ENCODE data around the gene ADAMTSL3. TPM values are rescaled to one million over a fixed set of nuclear protein-coding genes. Genes with fewer than 3 reads are reported as not detected.

Gene ADAMTSL3
- total and polyA plus RNA-seq, 7 experiments from 2014 or later = not detected

- no peak overlapping the region for H3K27ac ChIP-seq (ENCODE audit: low read depth, low read length)
- ChIA-PET CTCF (no interaction called here), POLR2A (no interaction called here)
- no peak overlapping the region for H3K4me3 ChIP-seq (ENCODE audit: low read length)
- H3K36me3 ChIP-seq (ENCODE audit: control insufficient read depth in 2 of 3, insufficient read depth in 3 of 3, low read length in 3 of 3) = no peaks in the 10 kb centered on the region
- no peak for DNase-seq
- H3K9me3 Mint-ChIP-seq = peaks cover 0 to 3% (median 0%) of the 10 kb centered on the region in 11 donors
- no peak overlapping the region for H3K27ac Mint-ChIP-seq
- H3K4me1 ChIP-seq (ENCODE audit: control insufficient read depth in 2 of 2, insufficient read depth in 2 of 2, low read length in 2 of 2) = no peaks in the 10 kb centered on the region
- H3K4me3 Mint-ChIP-seq = no peak overlapping the region
- ATAC-seq = no peak
- H3K36me3 Mint-ChIP-seq = no peaks in the 10 kb centered on the region
- H3K27me3 Mint-ChIP-seq = peaks cover 3 to 16% (median 5%) of the 10 kb centered on the region in 5 donors
- no peaks in the 10 kb centered on the region for H3K27me3 ChIP-seq (ENCODE audit: control insufficient read depth in 2 of 2, insufficient read depth in 2 of 2, low read length in 2 of 2)
- H3K4me1 Mint-ChIP-seq = no peaks in the 10 kb centered on the region
- intact Hi-C loops (cut with micrococcal nuclease) = no loop called here
- H3K9me3 ChIP-seq (ENCODE audit: control insufficient read depth in 2 of 3, low read length in 3 of 3) = no peaks in the 10 kb centered on the region
Measured at GRCh38 chr15:83838763-83839162, 184.8 kb downstream of the ADAMTSL3 start.

DNA sequence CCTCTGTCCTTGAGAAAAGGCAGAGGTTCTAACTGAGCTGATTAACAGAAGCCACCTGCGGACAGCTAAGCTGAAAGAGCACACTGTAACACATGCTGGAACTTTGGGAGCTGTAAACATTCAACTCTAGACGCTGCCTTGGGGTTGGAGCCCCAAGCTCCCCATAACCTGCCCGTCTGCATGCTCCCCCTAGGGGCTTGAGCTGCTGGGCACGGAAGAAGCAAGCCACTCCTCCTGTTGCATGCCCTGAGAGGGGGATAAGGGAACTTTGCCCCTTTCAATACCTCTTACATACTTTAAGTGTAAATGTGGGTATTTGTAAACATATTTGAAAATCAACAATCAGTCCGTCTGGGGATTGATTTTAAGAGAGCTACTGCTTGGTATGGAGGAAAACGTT, 188.4 kb downstream of the ADAMTSL3 start:
- H3K4me3 Mint-ChIP-seq = no peak overlapping the region
- ATAC-seq (no peak), DNase-seq (no peak)
- H3K36me3 ChIP-seq (ENCODE audit: control insufficient read depth in 2 of 3, insufficient read depth in 3 of 3, low read length in 3 of 3) = no peaks in the 10 kb centered on the region
- intact Hi-C loops (cut with micrococcal nuclease) = no loop called here
- no peaks in the 10 kb centered on the region for H3K4me1 Mint-ChIP-seq
- H3K4me1 ChIP-seq (ENCODE audit: control insufficient read depth in 2 of 2, insufficient read depth in 2 of 2, low read length in 2 of 2) = no peaks in the 10 kb centered on the region
- no peaks in the 10 kb centered on the region for H3K27me3 ChIP-seq (ENCODE audit: control insufficient read depth in 2 of 2, insufficient read depth in 2 of 2, low read length in 2 of 2)
- no peaks in the 10 kb centered on the region for H3K36me3 Mint-ChIP-seq
- H3K9me3 ChIP-seq (ENCODE audit: control insufficient read depth in 2 of 3, low read length in 3 of 3) = no peaks in the 10 kb centered on the region
- H3K27ac Mint-ChIP-seq = no peak overlapping the region
- no peak overlapping the region for H3K27ac ChIP-seq (ENCODE audit: low read depth, low read length)
- H3K27me3 Mint-ChIP-seq = peaks cover 4 to 25% (median 12%) of the 10 kb centered on the region in 5 donors
- peaks cover 0 to 4% (median 0%) of the 10 kb centered on the region in 11 donors for H3K9me3 Mint-ChIP-seq
- H3K4me3 ChIP-seq (ENCODE audit: low read length) = no peak overlapping the region
- ChIA-PET CTCF (no interaction called here), POLR2A (no interaction called here)

DNA sequence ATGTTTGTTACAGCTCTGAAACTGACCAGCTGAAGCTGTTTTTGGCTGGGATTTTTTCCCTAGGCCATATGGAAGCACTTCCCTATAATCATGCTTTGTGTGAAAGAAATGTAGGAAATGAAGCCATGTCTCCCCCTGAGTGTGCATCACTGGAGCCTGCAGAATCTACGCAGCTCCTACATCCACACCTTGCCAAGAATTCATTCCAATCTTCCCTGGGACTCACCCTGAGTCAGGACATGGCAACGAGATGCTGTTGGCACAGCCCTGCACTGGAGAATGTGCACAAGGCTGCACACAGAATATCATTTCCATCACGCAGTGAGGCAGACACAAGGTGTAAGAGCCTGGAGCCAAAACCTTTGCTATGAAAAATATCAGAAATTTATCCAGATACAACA, 189.5 kb downstream of the ADAMTSL3 start:
- ChIA-PET CTCF (no interaction called here), POLR2A (no interaction called here)
- no peak overlapping the region for H3K4me3 ChIP-seq (ENCODE audit: low read length)
- no peaks in the 10 kb centered on the region for H3K36me3 Mint-ChIP-seq
- H3K27me3 Mint-ChIP-seq = peaks cover 4 to 25% (median 12%) of the 10 kb centered on the region in 5 donors
- no peaks in the 10 kb centered on the region for H3K27me3 ChIP-seq (ENCODE audit: control insufficient read depth in 2 of 2, insufficient read depth in 2 of 2, low read length in 2 of 2)
- no peak overlapping the region for H3K4me3 Mint-ChIP-seq
- no peaks in the 10 kb centered on the region for H3K9me3 ChIP-seq (ENCODE audit: control insufficient read depth in 2 of 3, low read length in 3 of 3)
- intact Hi-C loops (cut with micrococcal nuclease) = no loop called here
- DNase-seq = no peak
- no peak for ATAC-seq
- no peaks in the 10 kb centered on the region for H3K36me3 ChIP-seq (ENCODE audit: control insufficient read depth in 2 of 3, insufficient read depth in 3 of 3, low read length in 3 of 3)
- H3K9me3 Mint-ChIP-seq = peaks cover 0 to 4% (median 0%) of the 10 kb centered on the region in 11 donors
- no peak overlapping the region for H3K27ac ChIP-seq (ENCODE audit: low read depth, low read length)
- H3K4me1 ChIP-seq (ENCODE audit: control insufficient read depth in 2 of 2, insufficient read depth in 2 of 2, low read length in 2 of 2) = no peaks in the 10 kb centered on the region
- H3K4me1 Mint-ChIP-seq = no peaks in the 10 kb centered on the region
- H3K27ac Mint-ChIP-seq = no peak overlapping the region

DNA sequence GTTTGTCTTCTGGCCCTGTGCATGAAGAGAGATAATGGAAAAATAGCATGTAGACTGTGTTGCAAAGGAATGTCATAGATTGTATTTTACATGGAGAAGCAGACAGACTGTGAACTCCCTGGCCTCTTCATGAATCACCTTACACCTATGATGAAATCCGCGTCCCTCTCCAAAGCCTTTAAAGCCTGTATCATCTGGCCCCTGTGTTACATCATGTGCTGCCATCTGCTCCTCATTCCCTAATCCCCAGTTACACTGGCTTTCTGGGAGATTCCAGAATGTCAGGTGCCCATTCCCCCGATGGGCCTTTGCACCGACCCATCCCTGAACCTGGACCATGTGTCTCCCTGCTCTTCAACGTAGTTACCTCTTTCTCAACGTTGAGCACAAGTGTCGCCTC, 190.8 kb downstream of the ADAMTSL3 start:
- CTCF ChIA-PET = no interaction called here
- H3K9me3 ChIP-seq (ENCODE audit: control insufficient read depth in 2 of 3, low read length in 3 of 3) = no peaks in the 10 kb centered on the region
- Mint-ChIP-seq H3K27ac (no peak overlapping the region), H3K27me3 (peaks cover 0 to 20% (median 12%) of the 10 kb centered on the region in 5 donors), H3K9me3 (peaks cover 0 to 4% (median 0%) of the 10 kb centered on the region in 11 donors), H3K4me1 (no peaks in the 10 kb centered on the region), H3K4me3 (no peak overlapping the region), H3K36me3 (no peaks in the 10 kb centered on the region)
- H3K4me3 ChIP-seq (ENCODE audit: low read length) = no peak overlapping the region
- DNase-seq = no peak
- H3K36me3 ChIP-seq (ENCODE audit: control insufficient read depth in 2 of 3, insufficient read depth in 3 of 3, low read length in 3 of 3) = no peaks in the 10 kb centered on the region
- POLR2A ChIA-PET = no interaction called here
- no peaks in the 10 kb centered on the region for H3K4me1 ChIP-seq (ENCODE audit: control insufficient read depth in 2 of 2, insufficient read depth in 2 of 2, low read length in 2 of 2)
- no peak for ATAC-seq
- intact Hi-C loops (cut with micrococcal nuclease) = no loop called here
- no peaks in the 10 kb centered on the region for H3K27me3 ChIP-seq (ENCODE audit: control insufficient read depth in 2 of 2, insufficient read depth in 2 of 2, low read length in 2 of 2)
- H3K27ac ChIP-seq (ENCODE audit: low read depth, low read length) = no peak overlapping the region

- H3K27me3 ChIP-seq (ENCODE audit: control insufficient read depth in 2 of 2, insufficient read depth in 2 of 2, low read length in 2 of 2) = no peaks in the 10 kb centered on the region
- no peak overlapping the region for H3K27ac ChIP-seq (ENCODE audit: low read depth, low read length)
- Mint-ChIP-seq H3K27me3 (peaks cover 0 to 20% (median 12%) of the 10 kb centered on the region in 5 donors), H3K36me3 (no peaks in the 10 kb centered on the region), H3K27ac (no peak overlapping the region), H3K4me1 (peaks cover 0 to 2% (median 0%) of the 10 kb centered on the region in 7 donors), H3K9me3 (peaks cover 0 to 4% (median 0%) of the 10 kb centered on the region in 11 donors), H3K4me3 (no peak overlapping the region)
- DNase-seq (no peak), ATAC-seq (no peak)
- ChIA-PET CTCF (no interaction called here), POLR2A (no interaction called here)
- no peaks in the 10 kb centered on the region for H3K36me3 ChIP-seq (ENCODE audit: control insufficient read depth in 2 of 3, insufficient read depth in 3 of 3, low read length in 3 of 3)
- no peak overlapping the region for H3K4me3 ChIP-seq (ENCODE audit: low read length)
- H3K4me1 ChIP-seq (ENCODE audit: control insufficient read depth in 2 of 2, insufficient read depth in 2 of 2, low read length in 2 of 2) = no peaks in the 10 kb centered on the region
- intact Hi-C loops (cut with micrococcal nuclease) = no loop called here
- no peaks in the 10 kb centered on the region for H3K9me3 ChIP-seq (ENCODE audit: control insufficient read depth in 2 of 3, low read length in 3 of 3)
Measured at GRCh38 chr15:83845230-83845629, 191.3 kb downstream of the ADAMTSL3 start.

DNA sequence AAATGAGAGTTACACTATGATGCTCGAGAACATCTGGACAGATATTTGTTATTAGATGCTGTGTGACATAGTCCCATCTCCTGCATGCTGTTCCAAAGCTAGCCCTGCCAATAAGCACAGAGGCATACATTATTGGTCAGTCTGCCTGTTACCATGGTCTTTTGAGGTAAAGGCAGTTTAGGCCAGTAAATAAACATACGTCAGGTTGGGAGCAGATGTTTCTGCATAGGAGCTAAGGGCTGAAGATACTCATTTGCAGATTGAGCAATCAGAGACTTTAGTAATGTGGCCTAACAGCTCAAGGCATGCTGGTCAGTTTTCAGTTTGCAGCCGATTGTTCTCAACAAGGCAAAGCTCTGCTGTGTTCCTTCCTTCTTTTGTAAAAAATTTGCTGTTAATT, 192.9 kb downstream of the ADAMTSL3 start:
- no peak overlapping the region for H3K27ac Mint-ChIP-seq
- intact Hi-C loops (cut with micrococcal nuclease) = no loop called here
- DNase-seq = no peak
- Histone ChIP-seq H3K27me3 (ENCODE audit: control insufficient read depth in 2 of 2, insufficient read depth in 2 of 2, low read length in 2 of 2) (no peaks in the 10 kb centered on the region), H3K9me3 (ENCODE audit: control insufficient read depth in 2 of 3, low read length in 3 of 3) (no peaks in the 10 kb centered on the region), H3K4me1 (ENCODE audit: control insufficient read depth in 2 of 2, insufficient read depth in 2 of 2, low read length in 2 of 2) (no peaks in the 10 kb centered on the region), H3K4me3 (ENCODE audit: low read length) (no peak overlapping the region), H3K27ac (ENCODE audit: low read depth, low read length) (no peak overlapping the region), H3K36me3 (ENCODE audit: control insufficient read depth in 2 of 3, insufficient read depth in 3 of 3, low read length in 3 of 3) (no peaks in the 10 kb centered on the region)
- ATAC-seq = no peak
- CTCF ChIA-PET = no interaction called here
- POLR2A ChIA-PET = no interaction called here
- H3K9me3 Mint-ChIP-seq = peaks cover 0 to 4% (median 0%) of the 10 kb centered on the region in 11 donors
- H3K4me3 Mint-ChIP-seq = no peak overlapping the region
- H3K27me3 Mint-ChIP-seq = peaks cover 0 to 20% (median 12%) of the 10 kb centered on the region in 5 donors
- H3K4me1 Mint-ChIP-seq = peaks cover 0 to 2% (median 0%) of the 10 kb centered on the region in 7 donors
- H3K36me3 Mint-ChIP-seq = no peaks in the 10 kb centered on the region

DNA sequence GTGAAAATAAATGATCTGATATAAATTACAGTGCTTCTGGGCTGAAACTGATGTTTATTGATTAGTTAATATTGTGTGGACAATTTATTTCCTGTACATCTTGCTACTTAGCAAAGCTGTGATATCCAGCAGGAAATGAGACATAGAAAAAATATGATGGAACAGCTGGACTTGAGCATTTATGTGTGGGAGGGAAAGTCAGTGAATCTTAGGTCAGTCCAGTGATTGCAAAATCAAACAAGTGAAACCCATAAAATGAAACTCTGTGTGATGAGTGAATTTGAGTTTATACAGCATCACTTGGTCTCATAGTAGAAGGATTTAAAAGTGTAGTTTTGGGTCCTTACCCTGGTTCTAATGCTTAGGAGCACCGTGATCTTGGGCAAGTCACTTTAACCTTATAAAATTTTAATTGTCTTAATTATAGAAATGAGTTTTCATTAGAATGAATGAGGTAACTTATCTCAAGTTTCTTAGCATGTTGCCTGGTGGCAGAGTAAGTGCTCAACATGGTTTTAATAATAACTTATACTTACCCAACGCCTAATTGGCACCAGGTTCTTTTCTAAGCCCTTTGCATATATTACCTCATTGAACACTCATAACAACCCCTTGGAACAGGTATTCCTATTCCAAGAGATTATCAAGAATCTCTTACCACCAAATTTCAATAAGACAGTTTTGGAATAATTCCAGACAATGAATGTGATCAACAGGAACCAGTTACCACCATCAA, 194.6 kb downstream of the ADAMTSL3 start:
- H3K36me3 Mint-ChIP-seq = no peaks in the 10 kb centered on the region
- intact Hi-C loops (cut with micrococcal nuclease) = no loop called here
- no peak overlapping the region for H3K4me3 Mint-ChIP-seq
- DNase-seq (no peak), ATAC-seq (no peak)
- H3K4me3 ChIP-seq (ENCODE audit: low read length) = no peak overlapping the region
- peaks cover 0 to 2% (median 0%) of the 10 kb centered on the region in 7 donors for H3K4me1 Mint-ChIP-seq
- no peaks in the 10 kb centered on the region for H3K36me3 ChIP-seq (ENCODE audit: control insufficient read depth in 2 of 3, insufficient read depth in 3 of 3, low read length in 3 of 3)
- no peak overlapping the region for H3K27ac ChIP-seq (ENCODE audit: low read depth, low read length)
- H3K27me3 ChIP-seq (ENCODE audit: control insufficient read depth in 2 of 2, insufficient read depth in 2 of 2, low read length in 2 of 2) = no peaks in the 10 kb centered on the region
- no peak overlapping the region for H3K27ac Mint-ChIP-seq
- no peaks in the 10 kb centered on the region for H3K4me1 ChIP-seq (ENCODE audit: control insufficient read depth in 2 of 2, insufficient read depth in 2 of 2, low read length in 2 of 2)
- peaks cover 0 to 12% (median 7%) of the 10 kb centered on the region in 5 donors for H3K27me3 Mint-ChIP-seq
- ChIA-PET CTCF (no interaction called here), POLR2A (no interaction called here)
- peaks cover 0 to 2% (median 0%) of the 10 kb centered on the region in 11 donors for H3K9me3 Mint-ChIP-seq
- H3K9me3 ChIP-seq (ENCODE audit: control insufficient read depth in 2 of 3, low read length in 3 of 3) = no peaks in the 10 kb centered on the region
